ENCODE measurements around the gene BLMH. TPM values are rescaled to one million over a fixed set of nuclear protein-coding genes. Genes with fewer than 3 reads are reported as not detected.

BLMH gene
- total RNA-seq, 1 experiment from 2014 or later, result 51.2 TPM

DNA sequence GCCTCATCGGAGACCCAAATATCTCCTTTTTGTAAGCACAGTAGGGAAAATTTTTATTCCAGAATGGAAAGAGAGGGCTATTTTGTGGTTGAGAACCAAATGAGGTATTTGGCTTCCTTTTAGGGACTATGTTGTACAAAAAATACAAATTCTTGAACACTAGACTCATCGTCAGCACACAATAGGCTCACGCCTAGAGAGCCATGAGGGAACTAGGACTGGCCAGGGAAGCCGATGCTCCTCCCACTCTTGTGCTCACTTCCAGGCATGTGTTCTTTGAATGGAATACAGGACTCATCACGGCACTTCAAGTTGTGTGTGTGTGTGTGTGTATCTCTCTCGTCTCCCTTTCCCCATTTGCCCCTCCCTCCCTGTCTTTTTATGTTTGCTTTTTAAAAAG is 17.8 kb upstream of the BLMH start:
- ChIA-PET RAD21 (ENCODE audit: low non-redundant PET in 1 of 2, low total read pairs in 2 of 2, uncharacterized antibody in 2 of 2, unreplicated experiment in 2 of 2) (no interaction called here), POLR2A (no interaction called here), CTCF (no interaction called here)
- Histone ChIP-seq H2AFZ (ENCODE audit: low read depth, low read length, poor library complexity, severe bottlenecking) (no peak overlapping the region), H3K9me3 (ENCODE audit: control insufficient read depth in 1 of 2, insufficient read depth in 1 of 2, low read depth in 1 of 2, low read length in 2 of 2) (no peaks in the 10 kb centered on the region), H3K4me3 (replicated peaks in 1 of 2; ENCODE audit: low read depth in 1 of 2, low read length in 2 of 2) (no peak overlapping the region), H3K9me2 (ENCODE audit: insufficient read depth) (no peaks in the 10 kb centered on the region), H3K36me3 (ENCODE audit: control insufficient read depth in 1 of 2, insufficient read depth in 2 of 2, low read length in 2 of 2) (no peaks in the 10 kb centered on the region), H4K20me1 (ENCODE audit: insufficient read depth) (no peaks in the 10 kb centered on the region), H3K9ac (ENCODE audit: low read length) (no peak overlapping the region), H3K27ac (ENCODE audit: low read depth, low read length) (no peak overlapping the region), H3K79me2 (ENCODE audit: insufficient read depth, low read length) (no peaks in the 10 kb centered on the region), H3K4me2 (ENCODE audit: low read length) (no peak overlapping the region), H3K27me3 (ENCODE audit: insufficient read depth, low read length) (peaks cover 2% of the 10 kb centered on the region; the same call in 1 of the 2 replicates), H3K4me1 (ENCODE audit: control insufficient read depth in 1 of 2, insufficient read depth in 2 of 2, low read length in 2 of 2) (no peaks in the 10 kb centered on the region)
- intact Hi-C loops (cut with micrococcal nuclease), result no loop called here
- DNase-seq (ENCODE audit: low read depth, low spot score), result no peak
- ATAC-seq, result no peak
- no peak for TF ChIP-seq CEBPB (IDR thresholded peaks at IDR 0.05; ENCODE audit: low read depth)
- no TSS peak for BruUV-seq (replicated peaks)

DNA sequence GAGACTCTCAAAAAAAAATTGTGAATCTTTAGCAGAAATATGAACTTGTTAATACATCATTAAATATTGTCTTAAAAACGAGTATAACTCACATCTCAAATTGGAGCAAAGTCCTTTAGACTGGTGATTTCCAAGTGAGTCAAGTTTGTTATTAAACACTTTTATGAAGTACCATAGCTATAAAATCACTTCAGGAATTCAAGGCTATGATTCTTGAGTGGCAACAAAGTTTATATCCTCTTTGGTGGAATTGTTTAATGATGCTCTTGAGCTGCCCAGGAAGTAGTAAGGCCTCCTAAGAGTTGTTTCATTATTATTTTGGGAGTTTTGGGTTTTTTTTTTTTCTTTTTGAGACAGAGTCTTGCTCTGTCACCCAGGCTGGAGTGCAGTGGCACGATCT is 16.7 kb upstream of the BLMH start:
- Histone ChIP-seq H3K27me3 (ENCODE audit: insufficient read depth, low read length) (no peaks in the 10 kb centered on the region), H3K4me2 (ENCODE audit: low read length) (no peak overlapping the region), H4K20me1 (ENCODE audit: insufficient read depth) (no peaks in the 10 kb centered on the region), H3K79me2 (ENCODE audit: insufficient read depth, low read length) (no peaks in the 10 kb centered on the region), H3K9ac (ENCODE audit: low read length) (no peak overlapping the region), H3K27ac (ENCODE audit: low read depth, low read length) (no peak overlapping the region), H3K4me1 (ENCODE audit: control insufficient read depth in 1 of 2, insufficient read depth in 2 of 2, low read length in 2 of 2) (no peaks in the 10 kb centered on the region), H3K4me3 (replicated peaks in 1 of 2; ENCODE audit: low read depth in 1 of 2, low read length in 2 of 2) (no peak overlapping the region), H3K36me3 (ENCODE audit: control insufficient read depth in 1 of 2, insufficient read depth in 2 of 2, low read length in 2 of 2) (no peaks in the 10 kb centered on the region), H3K9me3 (ENCODE audit: control insufficient read depth in 1 of 2, insufficient read depth in 1 of 2, low read depth in 1 of 2, low read length in 2 of 2) (no peaks in the 10 kb centered on the region), H3K9me2 (ENCODE audit: insufficient read depth) (no peaks in the 10 kb centered on the region), H2AFZ (ENCODE audit: low read depth, low read length, poor library complexity, severe bottlenecking) (no peak overlapping the region)
- intact Hi-C loops (cut with micrococcal nuclease), result no loop called here
- no peak for ATAC-seq
- TF ChIP-seq TCF7L2 (IDR thresholded peaks at IDR 0.05; ENCODE audit: borderline replicate concordance, extremely low read depth, insufficient read depth, insufficient read length) (no peak), ZFX (IDR thresholded peaks at IDR 0.05) (no peak), CBX3 (IDR thresholded peaks at IDR 0.05; ENCODE audit: low read depth) (no peak), POLR2AphosphoS5 (IDR thresholded peaks at IDR 0.05; ENCODE audit: low read depth, low read length) (no peak), FOSL1 (IDR thresholded peaks at IDR 0.05; ENCODE audit: low read depth) (no peak), YY1 (IDR thresholded peaks at IDR 0.05; ENCODE audit: extremely low read depth, insufficient replicate concordance, low read depth, low read length) (no peak), RAD21 (IDR thresholded peaks at IDR 0.05; ENCODE audit: low read depth) (no peak), SRF (IDR thresholded peaks at IDR 0.05; ENCODE audit: low read depth) (no peak), SIN3A (IDR thresholded peaks at IDR 0.05; ENCODE audit: low read depth) (no peak), CEBPB (IDR thresholded peaks at IDR 0.05; ENCODE audit: low read depth) (no peak), ZNF274 (IDR thresholded peaks at IDR 0.05; ENCODE audit: low read depth, low read length) (no peak), EZH2phosphoT487 (IDR thresholded peaks at IDR 0.05; ENCODE audit: borderline replicate concordance) (no peak), JUND (IDR thresholded peaks at IDR 0.05) (no peak), EGR1 (IDR thresholded peaks at IDR 0.05; ENCODE audit: low read depth) (no peak), ATF3 (IDR thresholded peaks at IDR 0.05) (no peak)
- TF ChIP-seq, protein P1, sequence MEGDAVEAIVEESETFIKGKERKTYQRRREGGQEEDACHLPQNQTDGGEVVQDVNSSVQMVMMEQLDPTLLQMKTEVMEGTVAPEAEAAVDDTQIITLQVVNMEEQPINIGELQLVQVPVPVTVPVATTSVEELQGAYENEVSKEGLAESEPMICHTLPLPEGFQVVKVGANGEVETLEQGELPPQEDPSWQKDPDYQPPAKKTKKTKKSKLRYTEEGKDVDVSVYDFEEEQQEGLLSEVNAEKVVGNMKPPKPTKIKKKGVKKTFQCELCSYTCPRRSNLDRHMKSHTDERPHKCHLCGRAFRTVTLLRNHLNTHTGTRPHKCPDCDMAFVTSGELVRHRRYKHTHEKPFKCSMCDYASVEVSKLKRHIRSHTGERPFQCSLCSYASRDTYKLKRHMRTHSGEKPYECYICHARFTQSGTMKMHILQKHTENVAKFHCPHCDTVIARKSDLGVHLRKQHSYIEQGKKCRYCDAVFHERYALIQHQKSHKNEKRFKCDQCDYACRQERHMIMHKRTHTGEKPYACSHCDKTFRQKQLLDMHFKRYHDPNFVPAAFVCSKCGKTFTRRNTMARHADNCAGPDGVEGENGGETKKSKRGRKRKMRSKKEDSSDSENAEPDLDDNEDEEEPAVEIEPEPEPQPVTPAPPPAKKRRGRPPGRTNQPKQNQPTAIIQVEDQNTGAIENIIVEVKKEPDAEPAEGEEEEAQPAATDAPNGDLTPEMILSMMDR (IDR thresholded peaks at IDR 0.05 in 2 of 3, conservative IDR thresholded peaks at IDR 0.05 in 1 of 3; ENCODE audit: borderline replicate concordance in 1 of 3, insufficient read depth in 1 of 3, low read depth in 2 of 3, low read length in 2 of 3), result no peak
- CTCF ChIA-PET, result no interaction called here
- no peak for DNase-seq (ENCODE audit: low read depth, low spot score)
- BruUV-seq (replicated peaks), result no TSS peak
- POLR2A ChIA-PET, result no interaction called here
- RAD21 ChIA-PET (ENCODE audit: low non-redundant PET in 1 of 2, low total read pairs in 2 of 2, uncharacterized antibody in 2 of 2, unreplicated experiment in 2 of 2), result no interaction called here
